Prostate gland (tissue), 2 donors: ENCODE data around the gene HBP1. TPM values are rescaled to one million over a fixed set of nuclear protein-coding genes. Genes with fewer than 3 reads are reported as not detected.
A peak's percentile ranks its signal among the peaks of the same experiment; 100 is the strongest.

Experiments used
- DNase-seq: peaks from one replicate; pipeline ENCODE4 v3.0.0-alpha.2; 2019; ENCODE audit warnings: low spot score
- H3K27ac ChIP-seq, 2 donors: fragments of 200-600 bp; sonication (generic); 2 replicates each; pipeline ENCODE4 v1.5.1; 2017 to 2019
- H3K27me3 ChIP-seq: fragments of 200-600 bp; sonication (generic); replicated peaks from 2 replicates; pipeline ENCODE4 v1.5.1; 2019; ENCODE audit not compliant: insufficient read depth
- H3K36me3 ChIP-seq, 2 donors: fragments of 200-600 bp; sonication (generic); 1 replicate in 1 of 2; 2 replicates in 1 of 2; pipeline versions ENCODE4 v1.5.1 to v1.8.1; 2017 to 2019
- H3K4me1 ChIP-seq: fragments of 200-600 bp; sonication (generic); replicated peaks from 2 replicates; pipeline ENCODE4 v1.5.1; 2019
- H3K4me3 ChIP-seq, 2 donors: fragments of 200-600 bp; sonication (generic); 2 replicates each; pipeline ENCODE4 v1.5.1; 2017 to 2019
- H3K9me3 ChIP-seq: fragments of 200-600 bp; sonication (generic); 2 replicates; pipeline ENCODE4 v1.5.1; 2017
- POLR2A ChIP-seq: fragments of 450-650 bp; IDR thresholded peaks from one replicate; pipeline ENCODE4 v1.6.1; 2016; ENCODE audit warnings: antibody characterized with exemption, mild to moderate bottlenecking
- POLR2AphosphoS5 ChIP-seq: sonication (generic); formaldehyde crosslinking; IDR thresholded peaks from one replicate; pipeline ENCODE4 v1.6.1; 2017; ENCODE audit warnings: antibody characterized with exemption
- WGBS: methylation state at CpG from one replicate; pipeline ENCODE4 v1.1.5; 2018; 5-methylcytosine and 5-hydroxymethylcytosine counted together
- intact Hi-C: fragments of 100-400 bp; cut with DNase I; formaldehyde crosslinking; loops from one replicate; pipeline ENCODE4 v1.14.2; 2022
- total RNA-seq, 2 donors: library from RNA; depleted of rRNA; stranded (reverse); fragments of >200 nt; gene quantifications; one replicate each; pipeline ENCODE4 v1.1.0, GENCODE V29; 2016
- TF ChIP-seq, protein P1 (sequence below), 4 experiments: fragments of 200-600 bp in 2 of 4; fragments of 450-650 bp in 2 of 4; sonication (generic) in 2 of 4; IDR thresholded peaks; 1 replicate in 3 of 4; 2 replicates in 1 of 4; pipeline ENCODE4 v1.5.1; 2016 to 2019; ENCODE audit warnings: antibody characterized with exemption in 4 of 4, mild to moderate bottlenecking in 2 of 4, moderate library complexity in 2 of 4

HBP1 gene
- total RNA-seq, 2 donors from 2014 or later: 91.3 to 109 TPM

DNA sequence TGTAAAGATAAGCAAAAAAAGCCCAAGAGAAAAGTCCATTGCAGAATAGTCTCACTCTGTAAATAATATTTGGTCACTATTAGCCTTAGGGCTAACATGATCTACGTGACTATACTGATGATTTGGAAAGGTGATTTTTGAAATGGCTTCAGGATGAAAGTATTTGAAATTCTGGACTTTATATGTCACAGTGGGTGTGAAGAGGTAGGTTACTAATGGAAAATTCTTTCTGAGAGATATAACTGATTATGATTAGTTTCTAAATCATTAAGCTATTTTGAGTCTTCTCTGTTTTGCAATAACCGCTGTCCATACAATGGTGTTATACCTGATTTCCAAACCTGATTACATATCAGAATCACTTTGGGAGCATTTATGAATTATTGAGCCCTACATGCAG is 20.1 kb upstream of the HBP1 start:
- 81% methylated on average over 2 of the region's 2 CpGs for WGBS
- no peak for DNase-seq
- Histone ChIP-seq H3K9me3 (no peaks in the 10 kb centered on the region), H3K4me3 (no peak overlapping the region), H3K4me1 (no peaks in the 10 kb centered on the region), H3K27ac (no peak overlapping the region), H3K36me3 (no peaks in the 10 kb centered on the region), H3K27me3 (no peaks in the 10 kb centered on the region)
- intact Hi-C loops: loop anchor here (5.0 kb wide), 2 partner anchors 356 to 486 kb away; partner anchors contain the start of gene CCDC71L
- TF ChIP-seq POLR2A (no peak), POLR2AphosphoS5 (no peak)
- TF ChIP-seq, protein P1, sequence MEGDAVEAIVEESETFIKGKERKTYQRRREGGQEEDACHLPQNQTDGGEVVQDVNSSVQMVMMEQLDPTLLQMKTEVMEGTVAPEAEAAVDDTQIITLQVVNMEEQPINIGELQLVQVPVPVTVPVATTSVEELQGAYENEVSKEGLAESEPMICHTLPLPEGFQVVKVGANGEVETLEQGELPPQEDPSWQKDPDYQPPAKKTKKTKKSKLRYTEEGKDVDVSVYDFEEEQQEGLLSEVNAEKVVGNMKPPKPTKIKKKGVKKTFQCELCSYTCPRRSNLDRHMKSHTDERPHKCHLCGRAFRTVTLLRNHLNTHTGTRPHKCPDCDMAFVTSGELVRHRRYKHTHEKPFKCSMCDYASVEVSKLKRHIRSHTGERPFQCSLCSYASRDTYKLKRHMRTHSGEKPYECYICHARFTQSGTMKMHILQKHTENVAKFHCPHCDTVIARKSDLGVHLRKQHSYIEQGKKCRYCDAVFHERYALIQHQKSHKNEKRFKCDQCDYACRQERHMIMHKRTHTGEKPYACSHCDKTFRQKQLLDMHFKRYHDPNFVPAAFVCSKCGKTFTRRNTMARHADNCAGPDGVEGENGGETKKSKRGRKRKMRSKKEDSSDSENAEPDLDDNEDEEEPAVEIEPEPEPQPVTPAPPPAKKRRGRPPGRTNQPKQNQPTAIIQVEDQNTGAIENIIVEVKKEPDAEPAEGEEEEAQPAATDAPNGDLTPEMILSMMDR (IDR thresholded peaks at IDR 0.05): no peak

DNA sequence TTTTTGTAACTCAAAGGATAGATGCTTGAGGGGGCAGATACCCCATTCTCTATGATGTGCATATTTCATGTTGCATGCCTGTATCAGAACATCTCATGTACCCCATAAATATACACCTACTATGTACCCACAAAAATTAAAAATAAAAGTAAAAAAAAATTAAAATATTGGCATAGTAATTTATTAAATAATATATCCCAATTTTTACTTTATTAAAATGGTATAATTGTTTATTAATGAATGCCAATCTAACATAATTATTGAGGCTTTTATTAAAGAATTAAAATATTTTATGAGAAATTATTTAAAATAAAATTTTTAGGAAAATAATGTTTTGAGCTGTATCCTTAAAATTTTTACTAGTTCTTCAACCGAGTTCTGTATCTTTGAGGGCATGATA is 18.9 kb upstream of the HBP1 start:
- whole genome bisulfite sequencing: 67% methylated on average over 1 of the region's 1 CpG
- no peak overlapping the region for H3K27ac ChIP-seq
- no peaks in the 10 kb centered on the region for H3K9me3 ChIP-seq
- H3K4me3 ChIP-seq: no peak overlapping the region
- H3K4me1 ChIP-seq: no peaks in the 10 kb centered on the region
- TF ChIP-seq, protein P1 (IDR thresholded peaks at IDR 0.05): no peak
- no peak for TF ChIP-seq POLR2A
- TF ChIP-seq POLR2AphosphoS5: no peak
- H3K36me3 ChIP-seq: no peaks in the 10 kb centered on the region
- intact Hi-C loops: loop anchor here (2.0 to 5.0 kb wide), 3 partner anchors 203 to 488 kb away; partner anchors contain the start of gene CCDC71L
- no peak for DNase-seq
- H3K27me3 ChIP-seq: no peaks in the 10 kb centered on the region

DNA sequence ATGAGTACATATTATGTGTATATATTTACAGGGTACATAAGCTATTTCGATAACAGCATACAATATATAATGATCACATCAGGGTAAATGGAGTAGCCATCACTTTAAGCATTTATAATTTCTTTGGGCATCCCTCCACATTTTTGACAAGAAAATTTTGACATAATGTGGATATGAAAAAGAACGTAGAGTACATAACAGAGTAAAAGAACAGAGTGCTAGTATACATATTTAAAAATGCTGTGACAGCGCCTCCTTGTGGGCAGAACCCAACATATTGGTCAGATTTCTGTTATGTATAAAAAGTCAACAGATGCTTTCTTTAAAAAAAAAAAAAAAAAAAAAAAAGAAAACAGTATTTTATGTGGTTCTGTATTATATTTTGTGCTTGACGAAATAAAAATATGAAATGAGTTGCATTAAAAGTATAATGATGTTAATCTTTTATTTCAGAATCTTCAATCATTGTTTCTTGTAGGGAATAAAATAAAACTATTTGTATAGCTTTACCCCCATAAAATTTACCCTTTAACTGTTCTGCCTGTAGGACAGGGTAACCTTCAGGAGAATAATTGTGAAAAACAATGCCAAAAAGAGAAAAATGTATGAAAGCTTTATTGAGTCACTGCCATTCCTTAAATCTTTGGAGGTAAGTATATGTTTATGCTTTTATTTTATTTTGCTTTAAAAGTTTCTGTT is 18.3 kb upstream of the HBP1 start:
- H3K9me3 ChIP-seq: no peaks in the 10 kb centered on the region
- no peak overlapping the region for H3K4me3 ChIP-seq
- no peaks in the 10 kb centered on the region for H3K4me1 ChIP-seq
- 14% methylated on average over 4 of the region's 4 CpGs for WGBS
- intact Hi-C loops: loop anchor here (2.0 kb wide), 1 partner anchor 204 kb away; no protein-coding TSS in a partner anchor
- no peaks in the 10 kb centered on the region for H3K27me3 ChIP-seq
- peak; percentile 60 for DNase-seq
- TF ChIP-seq POLR2A: no peak
- peak; percentile 6 for TF ChIP-seq POLR2AphosphoS5
- TF ChIP-seq, protein P1 (IDR thresholded peaks at IDR 0.05): peak; percentile 36 to 78 (median 70)
- H3K36me3 ChIP-seq: no peaks in the 10 kb centered on the region
- H3K27ac ChIP-seq: no peak overlapping the region

DNA sequence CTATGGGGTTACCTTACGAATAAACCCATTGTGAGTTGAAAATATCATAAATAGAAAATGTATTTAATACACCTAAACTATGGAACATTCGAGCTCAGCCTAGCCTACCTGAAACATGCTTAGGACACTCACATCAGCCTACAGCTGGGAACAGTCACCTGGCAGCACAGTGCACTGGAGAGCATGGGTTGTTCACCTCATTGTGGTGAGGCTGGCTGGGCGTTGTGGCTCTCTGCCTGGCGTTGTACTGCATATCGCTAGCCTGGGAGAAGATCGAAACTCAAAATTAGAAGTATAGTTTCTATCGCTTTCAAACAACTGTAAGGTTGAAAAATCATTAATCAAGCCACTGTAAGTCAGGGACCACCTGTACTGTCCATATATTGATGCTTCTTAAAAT is 17.3 kb upstream of the HBP1 start:
- H3K4me1 ChIP-seq: no peaks in the 10 kb centered on the region
- H3K27me3 ChIP-seq: no peaks in the 10 kb centered on the region
- no peak for TF ChIP-seq POLR2AphosphoS5
- TF ChIP-seq, protein P1 (IDR thresholded peaks at IDR 0.05): no peak
- TF ChIP-seq POLR2A: no peak
- intact Hi-C loops: loop anchor here (2.0 kb wide), 1 partner anchor 205 kb away; no protein-coding TSS in a partner anchor
- H3K36me3 ChIP-seq: no peaks in the 10 kb centered on the region
- WGBS: 95% methylated on average over 7 of the region's 7 CpGs
- H3K9me3 ChIP-seq: no peaks in the 10 kb centered on the region
- no peak overlapping the region for H3K4me3 ChIP-seq
- DNase-seq: no peak
- H3K27ac ChIP-seq: no peak overlapping the region

DNA sequence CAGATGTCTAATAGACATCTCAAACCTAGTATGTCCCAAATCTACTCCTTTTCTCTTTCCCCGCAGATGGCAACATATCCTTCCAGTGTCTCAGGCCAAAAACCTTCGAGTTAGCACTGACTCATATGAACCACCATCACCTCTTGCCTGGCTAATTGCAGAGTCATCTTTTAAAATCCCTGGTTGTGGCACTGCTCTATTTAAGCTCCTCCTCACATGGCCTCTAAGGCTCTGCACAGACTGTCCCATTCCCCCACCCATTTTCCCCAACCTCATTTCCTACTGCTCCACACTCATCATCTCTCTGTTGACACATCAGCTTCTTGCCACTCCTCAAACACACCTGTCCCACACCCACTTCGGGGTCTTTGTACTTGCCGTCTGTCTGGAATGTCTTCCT is 16.8 kb upstream of the HBP1 start:
- no peak overlapping the region for H3K4me3 ChIP-seq
- 49% methylated on average over 4 of the region's 4 CpGs for WGBS
- H3K4me1 ChIP-seq: no peaks in the 10 kb centered on the region
- H3K27me3 ChIP-seq: no peaks in the 10 kb centered on the region
- no peak overlapping the region for H3K27ac ChIP-seq
- no peak for DNase-seq
- intact Hi-C loops: no loop called here
- no peaks in the 10 kb centered on the region for H3K36me3 ChIP-seq
- no peak for TF ChIP-seq POLR2AphosphoS5
- TF ChIP-seq, protein P1 (IDR thresholded peaks at IDR 0.05): no peak
- TF ChIP-seq POLR2A: no peak
- H3K9me3 ChIP-seq: no peaks in the 10 kb centered on the region
